CD4-positive, alpha-beta T cell (primary cell): ENCODE results near the gene WFDC12. TPM values are rescaled to one million over a fixed set of nuclear protein-coding genes. Genes with fewer than 3 reads are reported as not detected.

ENCODE experiments used
- ATAC-seq: fragments of 200-7000 bp; cut with Tn5 transposase; one replicate; pipeline ENCODE4 v1.10.0; 2022; ENCODE audit warnings: mild to moderate bottlenecking; ENCODE audit not compliant: poor library complexity
- CTCF ChIA-PET: fragments of 350-600 bp; sonication (Branson Sonifier 250); formaldehyde crosslinking; loops from one replicate; lab custom pipeline; 2021; ENCODE audit warnings: antibody characterized with exemption, inconsistent platforms; lab: Charles Lee
- POLR2A ChIA-PET: fragments of 350-600 bp; sonication (Branson Sonifier 250); formaldehyde crosslinking; loops from one replicate; lab custom pipeline; 2021; ENCODE audit warnings: antibody characterized with exemption, inconsistent platforms; lab: Charles Lee
- DNase-seq, 14 experiments: peaks; one replicate each; pipeline ENCODE4 v3.0.0-alpha.2; 2013 to 2020; ENCODE audit warnings: mixed read lengths in 2 of 14
- H3K27ac ChIP-seq, 2 donors: one replicate each; pipeline versions ENCODE4 v1.5.1 to v1.7.0; 2013; ENCODE audit warnings: low read length in 2 of 2, low read depth in 1 of 2, mild to moderate bottlenecking in 1 of 2
- H3K27me3 ChIP-seq, 2 experiments: 1 replicate in 1 of 2; 2 replicates in 1 of 2; pipeline versions ENCODE4 v1.6.1 to v1.7.0; 2013; ENCODE audit warnings: low read length in 2 of 2, control low read depth in 1 of 2, mild to moderate bottlenecking in 1 of 2, moderate library complexity in 1 of 2; ENCODE audit not compliant: insufficient read depth in 2 of 2, control insufficient read depth in 1 of 2
- H3K36me3 ChIP-seq: one replicate; pipeline ENCODE4 v1.6.1; 2013; ENCODE audit warnings: low read length, control low read depth; ENCODE audit not compliant: insufficient read depth
- H3K4me1 ChIP-seq: one replicate; pipeline ENCODE4 v1.6.1; 2013; ENCODE audit warnings: low read length, control low read depth; ENCODE audit not compliant: insufficient read depth
- H3K4me3 ChIP-seq: one replicate; pipeline ENCODE4 v1.5.1; 2013; ENCODE audit warnings: mild to moderate bottlenecking, low read length, moderate library complexity
- H3K9me3 ChIP-seq, 2 experiments: 1 replicate in 1 of 2; 2 replicates in 1 of 2; pipeline versions ENCODE4 v1.6.1 to v1.7.0; 2013; ENCODE audit warnings: low read length in 2 of 2, mild to moderate bottlenecking in 2 of 2, control low read depth in 1 of 2, moderate library complexity in 1 of 2; ENCODE audit not compliant: control insufficient read depth in 1 of 2, insufficient read depth in 1 of 2
- H3K27ac Mint-ChIP-seq: one replicate; pipeline ENCODE4 v1.8.0; 2020; ENCODE audit warnings: mixed read lengths
- H3K27me3 Mint-ChIP-seq: one replicate; pipeline ENCODE4 v1.8.0; 2021; ENCODE audit warnings: mixed read lengths
- H3K36me3 Mint-ChIP-seq: one replicate; pipeline ENCODE4 v1.8.0; 2021; ENCODE audit warnings: low read depth, mixed read lengths
- H3K4me1 Mint-ChIP-seq: one replicate; pipeline ENCODE4 v1.8.0; 2021; ENCODE audit warnings: low read depth, mixed read lengths
- H3K4me3 Mint-ChIP-seq: one replicate; pipeline ENCODE4 v1.8.0; 2020; ENCODE audit warnings: mild to moderate bottlenecking, mixed read lengths
- H3K9me3 Mint-ChIP-seq: one replicate; pipeline ENCODE4 v1.8.0; 2020; ENCODE audit warnings: mixed read lengths
- intact Hi-C, 2 experiments: fragments of 100-400 bp; cut with DNase I in 1 of 2; cut with micrococcal nuclease in 1 of 2; formaldehyde crosslinking; loops; one replicate each; pipeline versions ENCODE4 v1.15.1 to v1.9.0; 2023 to 2025; cut with DNase I, micrococcal nuclease
- total RNA-seq, 174 experiments: library from RNA in 2 of 174; stranded (reverse) in 2 of 174; gene quantifications; one replicate each; pipeline ENCODE4 v1.2.3 and lab custom pipeline; 2021 to 2026
- TF ChIP-seq, protein P1 (sequence below): fragments of 200-600 bp; IDR thresholded peaks from one replicate; pipeline ENCODE4 v1.8.0; 2022; ENCODE audit warnings: antibody characterized with exemption, mild to moderate bottlenecking

WFDC12 gene
- total RNA-seq, 2 experiments from 2014 or later: not detected

DNA sequence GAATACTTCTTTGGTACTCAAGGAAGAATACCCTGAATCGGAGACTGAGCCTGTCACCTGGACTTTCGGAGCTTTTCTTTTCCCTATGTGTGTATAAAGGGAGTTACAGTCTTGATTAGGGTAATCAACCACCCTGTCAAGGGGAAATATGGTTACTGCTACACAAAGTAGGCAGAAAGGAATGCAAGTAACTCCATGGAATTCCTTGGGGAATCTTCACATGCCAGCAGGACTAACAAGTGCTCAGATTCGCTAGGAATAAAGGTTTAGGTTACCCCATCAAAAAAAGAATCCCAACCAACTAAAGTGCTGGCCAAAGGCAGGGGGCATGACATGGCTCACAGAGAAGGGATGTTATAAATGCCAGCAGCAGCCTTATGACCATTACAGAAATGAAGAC lies 33.8 kb downstream of the WFDC12 start:
- no peaks in the 10 kb centered on the region for H3K4me1 ChIP-seq
- no peaks in the 10 kb centered on the region for H3K27me3 ChIP-seq
- DNase-seq (no peak), ATAC-seq (no peak)
- Mint-ChIP-seq H3K4me1 (peaks cover 11% of the 10 kb centered on the region), H3K9me3 (no peaks in the 10 kb centered on the region), H3K4me3 (no peak overlapping the region), H3K36me3 (peaks cover 39% of the 10 kb centered on the region), H3K27me3 (no peaks in the 10 kb centered on the region), H3K27ac (no peak overlapping the region)
- TF ChIP-seq, protein P1, sequence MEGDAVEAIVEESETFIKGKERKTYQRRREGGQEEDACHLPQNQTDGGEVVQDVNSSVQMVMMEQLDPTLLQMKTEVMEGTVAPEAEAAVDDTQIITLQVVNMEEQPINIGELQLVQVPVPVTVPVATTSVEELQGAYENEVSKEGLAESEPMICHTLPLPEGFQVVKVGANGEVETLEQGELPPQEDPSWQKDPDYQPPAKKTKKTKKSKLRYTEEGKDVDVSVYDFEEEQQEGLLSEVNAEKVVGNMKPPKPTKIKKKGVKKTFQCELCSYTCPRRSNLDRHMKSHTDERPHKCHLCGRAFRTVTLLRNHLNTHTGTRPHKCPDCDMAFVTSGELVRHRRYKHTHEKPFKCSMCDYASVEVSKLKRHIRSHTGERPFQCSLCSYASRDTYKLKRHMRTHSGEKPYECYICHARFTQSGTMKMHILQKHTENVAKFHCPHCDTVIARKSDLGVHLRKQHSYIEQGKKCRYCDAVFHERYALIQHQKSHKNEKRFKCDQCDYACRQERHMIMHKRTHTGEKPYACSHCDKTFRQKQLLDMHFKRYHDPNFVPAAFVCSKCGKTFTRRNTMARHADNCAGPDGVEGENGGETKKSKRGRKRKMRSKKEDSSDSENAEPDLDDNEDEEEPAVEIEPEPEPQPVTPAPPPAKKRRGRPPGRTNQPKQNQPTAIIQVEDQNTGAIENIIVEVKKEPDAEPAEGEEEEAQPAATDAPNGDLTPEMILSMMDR: no peak
- CTCF ChIA-PET: no interaction called here
- no peak overlapping the region for H3K4me3 ChIP-seq
- POLR2A ChIA-PET: no interaction called here
- H3K27ac ChIP-seq: no peak overlapping the region
- peaks cover 10% of the 10 kb centered on the region for H3K36me3 ChIP-seq
- no peaks in the 10 kb centered on the region for H3K9me3 ChIP-seq
- intact Hi-C loops: loop anchor here (5.0 kb wide), 3 partner anchors 78 to 403 kb away; partner anchors contain the start of gene PABPC1L (in 1 of the 2)

DNA sequence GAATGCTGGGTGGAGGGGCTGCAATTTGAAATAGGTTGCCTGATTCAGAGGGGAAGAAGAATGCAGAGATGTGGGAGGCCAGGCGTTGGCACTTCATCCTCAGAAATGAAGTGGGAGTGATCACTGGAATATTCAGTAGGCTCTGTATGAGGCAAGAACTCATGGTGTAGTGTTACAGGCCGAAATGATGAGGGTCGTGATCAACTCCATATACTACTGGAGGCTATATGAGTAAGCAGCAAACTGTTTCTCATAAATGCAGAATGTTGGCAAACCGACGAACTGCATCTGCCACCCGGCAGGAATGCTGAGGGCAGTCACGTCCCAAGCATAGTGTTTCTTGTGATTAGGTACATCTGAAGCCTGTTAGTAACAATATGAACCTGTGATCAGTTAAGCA lies 36.0 kb downstream of the WFDC12 start:
- ATAC-seq (no peak), DNase-seq (no peak)
- Mint-ChIP-seq H3K36me3 (peaks cover 62% of the 10 kb centered on the region), H3K27ac (no peak overlapping the region), H3K27me3 (no peaks in the 10 kb centered on the region), H3K4me1 (peaks cover 13% of the 10 kb centered on the region), H3K4me3 (no peak overlapping the region), H3K9me3 (no peaks in the 10 kb centered on the region)
- POLR2A ChIA-PET: no interaction called here
- TF ChIP-seq, protein P1: no peak
- no peaks in the 10 kb centered on the region for H3K9me3 ChIP-seq
- CTCF ChIA-PET: no interaction called here
- no peak overlapping the region for H3K4me3 ChIP-seq
- intact Hi-C loops: no loop called here
- no peaks in the 10 kb centered on the region for H3K4me1 ChIP-seq
- H3K36me3 ChIP-seq: peaks cover 19% of the 10 kb centered on the region
- H3K27ac ChIP-seq: no peak overlapping the region
- H3K27me3 ChIP-seq: no peaks in the 10 kb centered on the region

DNA sequence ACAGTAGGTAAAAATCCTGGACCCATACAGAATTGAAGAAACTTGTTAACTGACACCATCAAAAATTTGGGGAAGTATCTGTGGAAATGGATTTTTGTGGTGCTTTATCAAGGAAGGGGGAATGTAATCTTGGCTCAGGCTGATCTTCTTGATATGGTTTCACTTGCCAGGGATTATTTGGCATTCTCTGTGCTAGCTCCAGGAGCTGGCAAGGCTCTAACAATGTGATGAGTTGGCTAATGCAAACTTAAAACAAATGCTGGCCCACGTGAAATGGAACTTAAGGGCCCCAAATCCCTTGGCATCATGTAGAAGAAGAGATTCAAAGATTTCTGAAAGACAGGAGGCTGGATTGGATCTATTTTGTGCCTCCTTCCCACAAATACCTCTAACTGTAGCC lies 36.5 kb downstream of the WFDC12 start:
- no peak overlapping the region for H3K4me3 Mint-ChIP-seq
- H3K36me3 ChIP-seq: peaks cover 23% of the 10 kb centered on the region
- ChIA-PET POLR2A (no interaction called here), CTCF (no interaction called here)
- no peak overlapping the region for H3K4me3 ChIP-seq
- peaks cover 0 to 2% of the 10 kb centered on the region in 2 experiments for H3K9me3 ChIP-seq
- TF ChIP-seq, protein P1: no peak
- no peaks in the 10 kb centered on the region for H3K27me3 Mint-ChIP-seq
- peaks cover 66% of the 10 kb centered on the region for H3K36me3 Mint-ChIP-seq
- H3K27me3 ChIP-seq: no peaks in the 10 kb centered on the region
- H3K4me1 Mint-ChIP-seq: peaks cover 13% of the 10 kb centered on the region
- H3K27ac ChIP-seq: no peak overlapping the region
- DNase-seq: no peak
- no peaks in the 10 kb centered on the region for H3K4me1 ChIP-seq
- intact Hi-C loops: no loop called here
- H3K9me3 Mint-ChIP-seq: no peaks in the 10 kb centered on the region
- no peak for ATAC-seq
- no peak overlapping the region for H3K27ac Mint-ChIP-seq
